Heart right ventricle (tissue), 16 donors: ENCODE data around the gene ENOX1. TPM values are rescaled to one million over a fixed set of nuclear protein-coding genes. Genes with fewer than 3 reads are reported as not detected.

Experiments
- ATAC-seq, 8 donors: fragments of 200-7000 bp; cut with Tn5 transposase; one replicate each; pipeline ENCODE4 v1.9.1; 2020; ENCODE audit warnings: mild to moderate bottlenecking in 8 of 8, moderate library complexity in 8 of 8, moderate number of reproducible peaks in 1 of 8
- DNase-seq, 2 donors: peaks; one replicate each; pipeline ENCODE4 v3.0.0-alpha.2; 2020
- H3K27ac ChIP-seq, 10 donors: fragments of 200-600 bp; sonication (generic) in 2 of 10; one replicate each; pipeline versions ENCODE4 v1.5.0 to v1.8.0; 2020 to 2022; ENCODE audit warnings: mild to moderate bottlenecking in 3 of 10
- H3K27me3 ChIP-seq, 7 donors: fragments of 200-600 bp; one replicate each; pipeline ENCODE4 v1.8.0; 2021 to 2022; ENCODE audit warnings: mild to moderate bottlenecking in 2 of 7
- H3K36me3 ChIP-seq, 9 donors: fragments of 200-600 bp; sonication (generic) in 1 of 9; one replicate each; pipeline versions ENCODE4 v1.5.0 to v1.8.0; 2020 to 2022; ENCODE audit warnings: mild to moderate bottlenecking in 2 of 9
- H3K4me1 ChIP-seq, 9 donors: fragments of 200-600 bp; sonication (generic) in 1 of 9; one replicate each; pipeline versions ENCODE4 v1.5.0 to v1.8.0; 2020 to 2022; ENCODE audit warnings: mild to moderate bottlenecking in 4 of 9
- H3K4me3 ChIP-seq, 10 donors: fragments of 200-600 bp; sonication (generic) in 2 of 10; one replicate each; pipeline versions ENCODE4 v1.5.0 to v1.8.0; 2020 to 2022; ENCODE audit warnings: mild to moderate bottlenecking in 7 of 10, moderate library complexity in 2 of 10
- H3K9me3 ChIP-seq, 11 donors: fragments of 200-600 bp in 10 of 11; sonication (generic) in 2 of 11; one replicate each; pipeline versions ENCODE4 v1.5.0 to v1.8.0; 2013 to 2022; ENCODE audit warnings: mild to moderate bottlenecking in 2 of 11, control low read depth in 1 of 11, moderate library complexity in 1 of 11
- WGBS, 2 donors: extraction: QIAGEN DNeasy Blood & Tissue Kit; methylation state at CpG; one replicate each; pipeline ENCODE4 v1.1.7; 2013; ENCODE audit warnings: inconsistent platforms in 1 of 2; 5-methylcytosine and 5-hydroxymethylcytosine counted together
- intact Hi-C, 10 donors: fragments of 100-400 bp; cut with DNase I; formaldehyde crosslinking; loops; one replicate each; pipeline versions ENCODE4 v1.11.1 to v1.14.2; 2022
- polyA plus RNA-seq, 2 donors: library from polyadenylated mRNA; stranded (reverse); fragments of 200-250 nt; gene quantifications; one replicate each; pipeline ENCODE4 v1.2.3, GENCODE V29; 2013
- total RNA-seq, 10 donors: library from RNA; stranded (reverse); fragmentation: NEBNext Ultra II Directional in 3 of 10; extraction: Animal tissue kit (Norgen Biotek cat#: 25700) in 3 of 10; gene quantifications; one replicate each; pipeline versions ENCODE4 v1.2.1 to v1.2.4, GENCODE V29; 2021 to 2023
- TF ChIP-seq, protein P1 (sequence below), 9 donors: fragments of 200-600 bp; sonication (generic) in 2 of 9; IDR thresholded peaks; one replicate each; pipeline versions ENCODE4 v1.5.0 to v1.8.0; 2021 to 2022; ENCODE audit warnings: antibody characterized with exemption in 9 of 9, mild to moderate bottlenecking in 5 of 9, moderate library complexity in 1 of 9
- donor health status: Arrhythmogenic right ventricular cardiomyopathy.
- donor health status: ischemic (EF 13 %, LVEDD 7.1; RV severe dilation, severe dysfunction).
- donor health status: healthy with polysubstance abuse.
- donor health status: DM: no; HTN: yes; CAD: no.
- donor health status: DM: no; HTN: no; CAD: no.
- donor health status: ischemic (EF 25% LVEDD 6.9; RV normal size, moderate dysfunction).
- donor health status: ischemic (EF 25% LVEDD 5.7; RV mildly dilated, moderate dysfunction).
- donor health status: healthy.
- donor health status: DM: yes; HTN: yes; CAD: no.
- donor health status: Ischemic cardiomyopathy.
- donor health status: ischemic (EF 35%, LVEDD 5.7; RV mildly dilated, moderate dysfunction).
- donor health status: nonischemic (EF 11% LVEDD 7.7; RV severe dilation, severe dysfunction).
- donor health status: DM: yes; HTN: yes; CAD: no.
- donor health status: PGD.
- donor health status: ischemic (EF 29% LVEDD 5.4; RV normal size, mild dysfunction).
- donor health status: nonischemic (EF 23%, LVEDD 6.1; RV moderate dilation, normal function).

ENOX1 gene
- total and polyA plus RNA-seq, 12 donors = 2.0 to 10.4 (median 7.1) TPM

DNA sequence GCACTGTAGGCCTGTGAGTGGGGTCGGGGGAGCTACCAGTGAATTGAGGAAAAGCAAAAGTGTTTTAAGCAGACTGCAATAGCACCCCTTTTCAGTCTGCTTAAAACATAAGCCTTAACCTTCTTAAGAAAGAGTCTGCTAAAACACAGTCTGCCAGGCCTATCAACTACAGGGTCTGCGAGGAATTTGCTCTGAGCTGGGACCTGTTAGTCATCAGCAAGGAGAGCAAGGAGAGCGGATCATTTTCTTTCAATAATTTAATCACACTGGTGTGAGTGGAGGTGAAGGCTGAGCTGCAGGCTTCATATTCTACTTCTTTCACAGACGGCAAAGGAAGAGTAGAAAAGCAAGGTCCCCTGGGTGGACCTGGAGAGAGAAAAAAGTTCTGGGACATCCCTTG lies 342.7 kb downstream of the ENOX1 start:
- WGBS, 2 donors = 91 to 92% methylated on average over 4 of the region's 4 CpGs

DNA sequence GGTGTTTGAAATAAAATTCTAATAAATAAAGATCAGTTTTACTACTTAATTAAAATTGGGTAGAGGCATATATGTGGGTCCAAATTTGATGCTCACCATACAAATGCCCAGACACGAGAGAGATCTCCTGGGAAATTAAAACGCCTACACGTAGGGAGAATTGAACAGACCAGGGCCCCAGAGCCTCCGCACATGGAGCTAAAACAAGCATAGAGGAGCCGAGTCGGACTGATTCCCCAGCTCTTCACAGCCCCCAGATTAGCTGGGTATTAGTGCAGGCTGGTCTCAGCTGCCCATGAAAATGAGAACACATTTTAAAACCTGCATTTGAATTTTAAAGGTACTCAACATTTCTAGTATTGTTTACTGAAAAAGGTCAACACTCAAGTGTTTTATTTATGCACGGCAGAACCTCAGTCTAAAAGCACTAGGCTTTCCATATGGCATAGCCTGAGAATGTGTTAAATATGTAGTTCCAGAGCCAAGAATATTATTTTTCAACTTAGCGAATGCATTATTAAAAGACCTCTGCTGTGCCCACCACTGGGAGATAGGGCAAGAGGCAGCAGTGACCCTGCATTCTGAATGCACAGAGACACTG lies 344.8 kb downstream of the ENOX1 start:
- H3K9me3 ChIP-seq = no peaks in the 10 kb centered on the region
- no peak overlapping the region for H3K27ac ChIP-seq
- TF ChIP-seq, protein P1, sequence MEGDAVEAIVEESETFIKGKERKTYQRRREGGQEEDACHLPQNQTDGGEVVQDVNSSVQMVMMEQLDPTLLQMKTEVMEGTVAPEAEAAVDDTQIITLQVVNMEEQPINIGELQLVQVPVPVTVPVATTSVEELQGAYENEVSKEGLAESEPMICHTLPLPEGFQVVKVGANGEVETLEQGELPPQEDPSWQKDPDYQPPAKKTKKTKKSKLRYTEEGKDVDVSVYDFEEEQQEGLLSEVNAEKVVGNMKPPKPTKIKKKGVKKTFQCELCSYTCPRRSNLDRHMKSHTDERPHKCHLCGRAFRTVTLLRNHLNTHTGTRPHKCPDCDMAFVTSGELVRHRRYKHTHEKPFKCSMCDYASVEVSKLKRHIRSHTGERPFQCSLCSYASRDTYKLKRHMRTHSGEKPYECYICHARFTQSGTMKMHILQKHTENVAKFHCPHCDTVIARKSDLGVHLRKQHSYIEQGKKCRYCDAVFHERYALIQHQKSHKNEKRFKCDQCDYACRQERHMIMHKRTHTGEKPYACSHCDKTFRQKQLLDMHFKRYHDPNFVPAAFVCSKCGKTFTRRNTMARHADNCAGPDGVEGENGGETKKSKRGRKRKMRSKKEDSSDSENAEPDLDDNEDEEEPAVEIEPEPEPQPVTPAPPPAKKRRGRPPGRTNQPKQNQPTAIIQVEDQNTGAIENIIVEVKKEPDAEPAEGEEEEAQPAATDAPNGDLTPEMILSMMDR (IDR thresholded peaks at IDR 0.05) = no peak
- H3K36me3 ChIP-seq = no peaks in the 10 kb centered on the region
- H3K4me3 ChIP-seq = no peak overlapping the region
- intact Hi-C loops = no loop called here
- no peak for ATAC-seq
- no peaks in the 10 kb centered on the region for H3K4me1 ChIP-seq
- no peaks in the 10 kb centered on the region for H3K27me3 ChIP-seq
- 92% methylated on average over 8 of the region's 8 CpGs for WGBS, 2 donors
- DNase-seq = no peak

More for the DNA sequence above, 342.7 kb downstream of the ENOX1 start:
- Histone ChIP-seq H3K4me1 (no peaks in the 10 kb centered on the region), H3K36me3 (no peaks in the 10 kb centered on the region), H3K27ac (no peak overlapping the region), H3K4me3 (no peak overlapping the region), H3K9me3 (no peaks in the 10 kb centered on the region), H3K27me3 (no peaks in the 10 kb centered on the region)
- no peak for DNase-seq
- TF ChIP-seq, protein P1 (IDR thresholded peaks at IDR 0.05) = no peak
- no peak for ATAC-seq
- intact Hi-C loops = no loop called here

DNA sequence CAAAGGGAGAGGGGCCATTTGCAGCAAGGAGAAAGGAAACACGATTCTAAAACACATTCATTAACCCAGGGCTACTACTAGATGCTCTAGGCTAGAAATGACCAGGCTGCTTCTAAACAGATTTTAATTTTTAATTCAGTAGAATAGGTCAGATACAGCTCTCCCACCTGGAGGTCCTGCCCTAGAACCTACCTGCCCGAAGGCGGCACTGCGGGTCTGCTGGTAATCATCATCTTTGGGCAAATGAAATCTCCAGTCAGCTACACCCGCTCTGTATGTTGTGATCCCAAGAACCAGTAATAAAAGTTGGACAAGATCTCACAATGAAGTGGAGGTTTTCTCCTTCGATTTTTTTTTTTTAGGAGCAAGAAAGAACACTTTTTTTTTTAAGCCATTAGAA lies 345.3 kb downstream of the ENOX1 start:
- H3K4me3 ChIP-seq = no peak overlapping the region
- H3K9me3 ChIP-seq = no peaks in the 10 kb centered on the region
- H3K36me3 ChIP-seq = no peaks in the 10 kb centered on the region
- no peak overlapping the region for H3K27ac ChIP-seq
- intact Hi-C loops = no loop called here
- 70 to 78% methylated on average over 6 of the region's 6 CpGs for WGBS, 2 donors
- H3K27me3 ChIP-seq = no peaks in the 10 kb centered on the region
- DNase-seq = no peak
- no peak for ATAC-seq
- no peaks in the 10 kb centered on the region for H3K4me1 ChIP-seq
- TF ChIP-seq, protein P1 (IDR thresholded peaks at IDR 0.05) = no peak

DNA sequence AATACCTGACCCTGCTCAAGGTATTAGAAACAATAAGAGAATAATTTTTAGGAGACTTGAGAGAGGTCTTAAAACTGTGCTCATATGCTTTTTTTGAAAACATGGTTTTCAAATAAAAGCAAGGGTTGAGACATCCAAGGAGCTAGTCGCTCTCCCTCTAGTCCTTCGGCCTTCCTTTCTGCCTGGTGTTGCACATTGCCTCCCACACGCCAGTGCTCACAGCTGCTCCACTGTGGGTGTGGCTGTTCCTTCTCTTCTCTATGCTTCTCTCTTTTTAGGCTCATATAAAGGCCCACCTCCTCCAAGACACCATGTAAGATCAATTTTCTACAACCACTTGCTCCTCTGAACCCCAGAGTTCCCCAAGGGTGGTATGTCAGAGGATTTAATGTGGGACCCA lies 352.6 kb downstream of the ENOX1 start:
- ATAC-seq (peak; percentile 44 to 82 (median 71)), DNase-seq (peak in 1 of 2 donors; percentile 13)
- no peaks in the 10 kb centered on the region for H3K36me3 ChIP-seq
- no peaks in the 10 kb centered on the region for H3K9me3 ChIP-seq
- peaks cover 0 to 28% (median 9%) of the 10 kb centered on the region in 9 donors for H3K4me1 ChIP-seq
- TF ChIP-seq, protein P1 (IDR thresholded peaks at IDR 0.05) = no peak
- intact Hi-C loops = no loop called here
- 79 to 87% methylated on average over 3 of the region's 3 CpGs for WGBS, 2 donors
- H3K4me3 ChIP-seq = no peak overlapping the region
- peak overlapping the region in 4 of 10 donors; percentile 3 to 33 (median 21) for H3K27ac ChIP-seq
- H3K27me3 ChIP-seq = no peaks in the 10 kb centered on the region
